ENCODE measurements around the gene RIOK1. TPM values are rescaled to one million over a fixed set of nuclear protein-coding genes. Genes with fewer than 3 reads are reported as not detected.

RIOK1 gene
- total and polyA plus RNA-seq, 2 of the 8 experiments (the other 6 are each of a cell fraction or from before 2014, with no cell fraction given): 11.8 to 26.9 TPM

GRCh38 chr6:7390226-7390878 is 744 bp downstream of the RIOK1 start:
- Histone ChIP-seq H2BK5ac (ENCODE audit: low read depth, low read length) (no peak overlapping the region), H4K20me1 (replicated peaks in 1 of 2; ENCODE audit: control insufficient read depth in 1 of 2, insufficient read depth in 2 of 2, low read length in 2 of 2) (peaks cover 1 to 2% of the 10 kb centered on the region in 2 experiments), H4K8ac (ENCODE audit: extremely low read depth, insufficient read depth, low read length) (no peak overlapping the region; the same call in 1 of the 2 replicates), H2BK20ac (ENCODE audit: low read length) (no peak overlapping the region), H3K9ac (replicated peaks in 1 of 4; ENCODE audit: extremely low read depth in 1 of 4, low read depth in 3 of 4, low read length in 3 of 4) (peak overlapping the region in 2 of 4 experiments; percentile 70 to 72; a peak in 4 of 7 replicates), H2AK5ac (ENCODE audit: low read depth, low read length) (no peak overlapping the region), H3K4ac (replicated peaks; ENCODE audit: insufficient read length, low read depth, low read length) (no peak overlapping the region), H3K23ac (ENCODE audit: insufficient read length) (no peak overlapping the region), H2BK12ac (ENCODE audit: low read depth, low read length) (no peak overlapping the region), H3K18ac (ENCODE audit: extremely low read depth, low read length) (no peak overlapping the region), H3K27ac (ENCODE audit: low read depth, low read length) (no peak overlapping the region; the same call in 1 of the 2 replicates), H2BK120ac (replicated peaks; ENCODE audit: low read depth, low read length) (no peak overlapping the region), H4K91ac (replicated peaks; ENCODE audit: insufficient read length, low read length) (no peak overlapping the region), H3K4me1 (replicated peaks in 1 of 4; ENCODE audit: control insufficient read depth in 3 of 4, insufficient read depth in 4 of 4, low read length in 3 of 4) (peaks cover 0 to 3% (median 0%) of the 10 kb centered on the region in 4 experiments; a peak in 2 of 7 replicates), H3K36me3 (ENCODE audit: control insufficient read depth in 2 of 4, insufficient read depth in 4 of 4, low read length in 3 of 4) (peaks cover 0 to 24% (median 7%) of the 10 kb centered on the region in 4 experiments; a peak in 6 of 8 replicates), H3K79me1 (ENCODE audit: low read depth, low read length) (no peaks in the 10 kb centered on the region), H3K27me3 (replicated peaks in 1 of 4; ENCODE audit: control insufficient read depth in 3 of 4, extremely low read depth in 1 of 4, insufficient read depth in 3 of 4, low read length in 3 of 4) (no peaks in the 10 kb centered on the region), H2AFZ (ENCODE audit: low read length) (peak overlapping the region; percentile 35; the same call in 1 of the 2 replicates), H3K79me2 (ENCODE audit: control insufficient read depth in 1 of 2, insufficient read depth in 2 of 2, low read length in 2 of 2) (peaks cover 15 to 34% of the 10 kb centered on the region in 2 experiments), H2BK15ac (ENCODE audit: low read length) (no peak overlapping the region), H3K4me3 (ENCODE audit: extremely low read depth in 1 of 4, insufficient read depth in 2 of 4, low read depth in 3 of 4, low read length in 4 of 4) (peak overlapping the region; percentile 66 to 85 (median 79)), H3K14ac (ENCODE audit: insufficient read length) (no peak overlapping the region), H3K56ac (replicated peaks; ENCODE audit: insufficient read length, low read depth, low read length) (peak overlapping the region; percentile 14), H3K9me3 (ENCODE audit: insufficient read depth in 2 of 2, low read depth in 1 of 2, low read length in 1 of 2) (no peaks in the 10 kb centered on the region), H3K4me2 (ENCODE audit: insufficient read depth in 1 of 2, low read depth in 2 of 2, low read length in 2 of 2) (peak overlapping the region; percentile 94), H3K23me2 (ENCODE audit: low read depth, low read length) (peaks cover 12% of the 10 kb centered on the region), H4K5ac (ENCODE audit: insufficient read length, low read depth, low read length) (no peak overlapping the region)
- POLR2A ChIA-PET (ENCODE audit: partially characterized antibody): interaction anchor here (0.5 to 1.4 kb wide), 6 partner anchors 13 to 202 kb away, joined by 3 to 6 read pairs (median 3); partner anchors contain the start of genes DSP and SNRNP48
- WGBS, 2 experiments (ENCODE audit: extremely low coverage in 1 of 2, insufficient coverage in 1 of 2, insufficient read length in 1 of 2, insufficient replicate concordance in 2 of 2, low coverage in 1 of 2, low lambda C conversion rate in 2 of 2, missing lambda C conversion rate in 1 of 2): 10% methylated on average over 14 of the region's 14 CpGs; no CpG with 5 or more reads in 1 of the 2 experiments
- CTCF ChIA-PET (ENCODE audit: partially characterized antibody): interaction anchor here (1.0 to 2.4 kb wide), 15 partner anchors 18 to 190 kb away, joined by 3 to 8 read pairs (median 4); no protein-coding TSS in a partner anchor
- DNase-seq (ENCODE audit: low read depth in 1 of 2, low spot score in 2 of 2) (no peak), FAIRE-seq (no peak)
- TF ChIP-seq CTCF (IDR thresholded peaks at IDR 0.05; ENCODE audit: control extremely low read depth in 1 of 3, insufficient read depth in 1 of 3, low read depth in 1 of 3, low read length in 3 of 3): peak in 1 of 3 experiments; percentile 0; a peak in 2 of 4 replicates
- 0 out of 4 replicates have a peak, but pooled peaks of 1 of the 2 experiments have one; percentile 11 for TF ChIP-seq HDAC2 (IDR thresholded peaks at IDR 0.05; ENCODE audit: borderline replicate concordance in 1 of 2, low read depth in 2 of 2, low read length in 2 of 2)
- peak in 1 of 2 experiments; percentile 92; a peak in 3 of 4 replicates for TF ChIP-seq SIN3A (conservative IDR thresholded peaks at IDR 0.05 in 1 of 2, IDR thresholded peaks at IDR 0.05 in 1 of 2; ENCODE audit: low read depth in 1 of 2, low read length in 2 of 2)
- peak; percentile 97 for TF ChIP-seq SAP30 (IDR thresholded peaks at IDR 0.05; ENCODE audit: insufficient read depth, insufficient replicate concordance, low read length)
- TF ChIP-seq, protein P1, sequence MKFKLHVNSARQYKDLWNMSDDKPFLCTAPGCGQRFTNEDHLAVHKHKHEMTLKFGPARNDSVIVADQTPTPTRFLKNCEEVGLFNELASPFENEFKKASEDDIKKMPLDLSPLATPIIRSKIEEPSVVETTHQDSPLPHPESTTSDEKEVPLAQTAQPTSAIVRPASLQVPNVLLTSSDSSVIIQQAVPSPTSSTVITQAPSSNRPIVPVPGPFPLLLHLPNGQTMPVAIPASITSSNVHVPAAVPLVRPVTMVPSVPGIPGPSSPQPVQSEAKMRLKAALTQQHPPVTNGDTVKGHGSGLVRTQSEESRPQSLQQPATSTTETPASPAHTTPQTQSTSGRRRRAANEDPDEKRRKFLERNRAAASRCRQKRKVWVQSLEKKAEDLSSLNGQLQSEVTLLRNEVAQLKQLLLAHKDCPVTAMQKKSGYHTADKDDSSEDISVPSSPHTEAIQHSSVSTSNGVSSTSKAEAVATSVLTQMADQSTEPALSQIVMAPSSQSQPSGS (IDR thresholded peaks at IDR 0.05; ENCODE audit: low read length): no peak

Measured in H1 (cell line).